ENCODE results near the gene OR8H2. TPM values are rescaled to one million over a fixed set of nuclear protein-coding genes. Genes with fewer than 3 reads are reported as not detected.

The OR8H2 gene
- total and polyA plus RNA-seq, 2 donors (not counting 3 experiments of a cell fraction or from before 2014, with no cell fraction given) = not detected

GRCh38 chr11:56151376-56151775 is 47.9 kb downstream of the OR8H2 start:
- CTCF ChIA-PET = no interaction called here
- Histone ChIP-seq H3K4me1 (ENCODE audit: control insufficient read depth, extremely low read depth, insufficient read depth, low read length) (no peaks in the 10 kb centered on the region), H3K4me3 (replicated peaks in 1 of 3; ENCODE audit: insufficient read depth in 1 of 3, low read depth in 1 of 3, low read length in 3 of 3) (no peak overlapping the region), H3K79me2 (ENCODE audit: control insufficient read depth, insufficient read depth, low read length) (no peaks in the 10 kb centered on the region), H3K27me3 (ENCODE audit: control insufficient read depth in 2 of 2, insufficient read depth in 2 of 2, low read length in 2 of 2) (no peaks in the 10 kb centered on the region), H3K9me3 (replicated peaks; ENCODE audit: control insufficient read depth, insufficient read depth, low read length) (peaks cover 2% of the 10 kb centered on the region), H3K4me2 (ENCODE audit: insufficient read depth, low read length) (no peak overlapping the region), H3K9ac (replicated peaks; ENCODE audit: extremely low read depth, insufficient read depth, low read length) (no peak overlapping the region), H3K27ac (ENCODE audit: insufficient read depth, low read depth, low read length) (no peak overlapping the region), H4K20me1 (replicated peaks; ENCODE audit: control insufficient read depth, extremely low read depth, insufficient read depth, low read length) (no peaks in the 10 kb centered on the region), H3K9me1 (replicated peaks; ENCODE audit: control insufficient read depth, extremely low read depth, insufficient read depth, low read length) (no peaks in the 10 kb centered on the region), H2AFZ (ENCODE audit: low read depth, low read length) (no peak overlapping the region), H3K36me3 (ENCODE audit: control insufficient read depth in 2 of 2, extremely low read depth in 1 of 2, insufficient read depth in 2 of 2, low read length in 2 of 2) (no peaks in the 10 kb centered on the region)
- POLR2A ChIA-PET = no interaction called here
- DNase-seq (ENCODE audit: low read depth, low spot score) (no peak), FAIRE-seq (no peak)
- intact Hi-C loops (cut with micrococcal nuclease) = no loop called here
- BruUV-seq (replicated peaks) = no TSS peak
- dilution Hi-C loops (cut with MboI; ENCODE audit: extremely low pct_ligation_motif_present, low sequenced_read_pairs) = no loop called here
- TF ChIP-seq EZH2 (IDR thresholded peaks at IDR 0.05; ENCODE audit: borderline replicate concordance, low read depth, low read length, severe bottlenecking) = no peak
- no peak for TF ChIP-seq GATA2 (IDR thresholded peaks at IDR 0.05; ENCODE audit: insufficient read depth, insufficient read length, low read depth, low read length)
- TF ChIP-seq POLR2AphosphoS5 (IDR thresholded peaks at IDR 0.05; ENCODE audit: insufficient read depth, low read depth, low read length) = no peak
- TF ChIP-seq CTCF (IDR thresholded peaks at IDR 0.05; ENCODE audit: extremely low read depth in 1 of 2, insufficient read depth in 1 of 2, low read depth in 1 of 2, low read length in 2 of 2) = no peak
- no peak for TF ChIP-seq JUN (IDR thresholded peaks at IDR 0.05; ENCODE audit: borderline replicate concordance, insufficient read depth, insufficient read length, low read depth)
- TF ChIP-seq MAX (IDR thresholded peaks at IDR 0.05; ENCODE audit: insufficient read depth, insufficient read length) = no peak
- no peak for TF ChIP-seq POLR2A (IDR thresholded peaks at IDR 0.05; ENCODE audit: low read depth, low read length)
- TF ChIP-seq FOS (IDR thresholded peaks at IDR 0.05; ENCODE audit: borderline replicate concordance, insufficient read depth, low read length) = no peak
- no peak for TF ChIP-seq MYC (IDR thresholded peaks at IDR 0.05; ENCODE audit: low read depth, low read length)
